GM23338 (cell line): ENCODE results near the gene NUSAP1. TPM values are rescaled to one million over a fixed set of nuclear protein-coding genes. Genes with fewer than 3 reads are reported as not detected.
A peak's percentile ranks its signal among the peaks of the same experiment; 100 is the strongest.

Source experiments
- ATAC-seq: fragments of 200-7000 bp; cut with Tn5 transposase; 3 replicates; pipeline ENCODE4 v1.9.1; 2020
- DNase-seq: peaks from one replicate; pipeline ENCODE4 v3.0.0-alpha.2; 2015; ENCODE audit warnings: low spot score
- H2AFZ ChIP-seq: fragments of 200-600 bp; sonication (generic); 2 replicates; pipeline ENCODE4 v1.8.0; 2016; ENCODE audit warnings: antibody characterized with exemption, mild to moderate bottlenecking, moderate library complexity
- H3F3A ChIP-seq: fragments of 200-600 bp; sonication (generic); replicated peaks from 2 replicates; pipeline ENCODE4 v1.8.0; 2017; ENCODE audit warnings: antibody characterized with exemption, mixed run types, low read depth
- H3K27ac ChIP-seq: fragments of 200-600 bp; sonication (generic); 2 replicates; pipeline ENCODE4 v1.6.1; 2016; ENCODE audit warnings: low read depth
- H3K27me3 ChIP-seq: fragments of 200-600 bp; sonication (generic); 2 replicates; pipeline ENCODE4 v1.8.0; 2016; ENCODE audit warnings: mild to moderate bottlenecking, mixed run types, moderate library complexity; ENCODE audit not compliant: insufficient read depth
- H3K36me3 ChIP-seq: fragments of 200-600 bp; sonication (generic); 2 replicates; pipeline ENCODE4 v1.8.0; 2016; ENCODE audit warnings: mild to moderate bottlenecking; ENCODE audit not compliant: insufficient read depth
- H3K4me1 ChIP-seq: fragments of 200-600 bp; sonication (generic); 2 replicates; pipeline ENCODE4 v1.8.0; 2016; ENCODE audit warnings: mild to moderate bottlenecking, moderate library complexity; ENCODE audit not compliant: insufficient read depth
- H3K4me2 ChIP-seq: fragments of 200-600 bp; sonication (generic); 2 replicates; pipeline ENCODE4 v1.7.1; 2017; ENCODE audit warnings: mixed run types
- H3K4me3 ChIP-seq: fragments of 200-600 bp; sonication (generic); 2 replicates; pipeline ENCODE4 v1.6.1; 2016; ENCODE audit warnings: mixed run types
- H3K79me2 ChIP-seq: fragments of 200-600 bp; sonication (generic); replicated peaks from 2 replicates; pipeline ENCODE4 v1.8.0; 2017; ENCODE audit warnings: mild to moderate bottlenecking; ENCODE audit not compliant: insufficient read depth
- H3K9me2 ChIP-seq: fragments of 200-600 bp; sonication (generic); 2 replicates; pipeline ENCODE4 v1.8.0; 2017; ENCODE audit not compliant: insufficient read depth
- H4K20me1 ChIP-seq: fragments of 200-600 bp; sonication (generic); replicated peaks from 2 replicates; pipeline ENCODE4 v1.8.0; 2017; ENCODE audit warnings: mild to moderate bottlenecking; ENCODE audit not compliant: insufficient read depth
- H3K27ac Mint-ChIP-seq: 2 replicates; pipeline ENCODE4 v1.8.0; 2020; ENCODE audit warnings: inconsistent platforms, mild to moderate bottlenecking, moderate library complexity, mixed read lengths
- H3K27me3 Mint-ChIP-seq: 3 replicates; pipeline ENCODE4 v1.8.0; 2022; ENCODE audit warnings: low read depth, mild to moderate bottlenecking, moderate library complexity, mixed read lengths, inconsistent platforms; ENCODE audit not compliant: insufficient read depth, poor library complexity
- H3K36me3 Mint-ChIP-seq: 3 replicates; pipeline ENCODE4 v1.8.0; 2021; ENCODE audit warnings: low read depth, mild to moderate bottlenecking, inconsistent platforms, moderate library complexity, mixed read lengths
- H3K4me1 Mint-ChIP-seq: 3 replicates; pipeline ENCODE4 v1.8.0; 2020; ENCODE audit warnings: mild to moderate bottlenecking, inconsistent platforms, mixed read lengths
- H3K4me3 Mint-ChIP-seq: 3 replicates; pipeline ENCODE4 v1.8.0; 2021; ENCODE audit warnings: moderate library complexity, mild to moderate bottlenecking, inconsistent platforms, mixed read lengths
- H3K9me3 Mint-ChIP-seq: 3 replicates; pipeline ENCODE4 v1.8.0; 2020; ENCODE audit warnings: moderate library complexity, mild to moderate bottlenecking, inconsistent platforms, mixed read lengths
- CREB1 ChIP-seq: fragments of 250-450 bp; sonication (Bioruptor Pico); IDR thresholded peaks from 2 replicates; pipeline ENCODE4 v1.5.0; 2020; ENCODE audit warnings: low read depth, mild to moderate bottlenecking, moderate library complexity
- EZH2 ChIP-seq: fragments of 200-600 bp; sonication (generic); IDR thresholded peaks from one replicate; pipeline ENCODE4 v1.8.0; 2017; ENCODE audit warnings: antibody characterized with exemption, mild to moderate bottlenecking, low read depth; ENCODE audit not compliant: unreplicated experiment
- EZH2phosphoT487 ChIP-seq: fragments of 200-600 bp; sonication (generic); IDR thresholded peaks from one replicate; pipeline ENCODE4 v1.8.1; 2018; ENCODE audit warnings: antibody characterized with exemption; ENCODE audit not compliant: unreplicated experiment
- NANOG ChIP-seq: IDR thresholded peaks from 2 replicates; pipeline ENCODE4 v1.6.1; 2016; ENCODE audit warnings: antibody characterized with exemption, borderline replicate concordance
- POLR2AphosphoS5 ChIP-seq: IDR thresholded peaks from 2 replicates; pipeline ENCODE4 v1.6.1; 2016; ENCODE audit warnings: antibody characterized with exemption, low read depth
- STAT1 ChIP-seq: IDR thresholded peaks from one replicate; pipeline ENCODE4 v1.6.1; 2016; ENCODE audit warnings: antibody characterized with exemption; ENCODE audit not compliant: unreplicated experiment
- polyA plus RNA-seq: library from polyadenylated mRNA; unstranded; fragments of >200 nt; fragmentation: Nextera tagmentation; extraction: Ambion mirVana; gene quantifications from 2 replicates; pipeline ENCODE4 v1.2.1, GENCODE V29; 2016
- total RNA-seq: library from RNA; depleted of rRNA; stranded (reverse); fragments of >200 nt; shearing (Covaris generic); gene quantifications from 2 replicates; pipeline ENCODE4 v1.2.3, GENCODE V29; 2014
- TF ChIP-seq, protein P1 (sequence below): IDR thresholded peaks from one replicate; pipeline ENCODE4 v1.6.1; 2018; ENCODE audit warnings: antibody characterized with exemption; ENCODE audit not compliant: unreplicated experiment
- TF ChIP-seq, protein P2 (sequence below), 2 experiments: fragments of 200-600 bp in 1 of 2; sonication (generic) in 1 of 2; conservative IDR thresholded peaks; 2 replicates each; pipeline versions ENCODE4 v1.5.1 to v1.6.1; 2016 to 2017; ENCODE audit warnings: antibody characterized with exemption in 2 of 2, low read depth in 2 of 2, mild to moderate bottlenecking in 2 of 2, moderate library complexity in 1 of 2

NUSAP1 gene
- total and polyA plus RNA-seq, 2 experiments from 2014 or later = 126 to 272 TPM

DNA sequence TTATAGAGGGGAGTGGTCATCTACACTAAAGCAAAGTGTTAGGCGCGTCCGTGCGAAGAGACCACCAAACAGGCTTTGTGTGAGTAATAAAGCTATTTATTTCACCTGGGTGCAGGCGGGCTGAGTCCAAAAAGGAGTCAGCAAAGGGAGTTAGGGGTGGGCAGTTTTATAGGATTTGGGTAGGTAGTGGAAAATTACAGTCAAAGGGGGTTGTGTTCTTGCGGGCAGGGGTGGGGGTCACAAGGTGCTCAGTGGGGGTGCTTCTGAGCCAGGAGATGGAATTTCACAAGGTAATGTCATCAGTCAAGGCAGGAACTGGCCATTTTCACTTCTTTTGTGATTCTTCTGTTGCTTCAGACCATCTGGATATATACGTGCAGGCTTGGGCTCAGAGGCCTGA lies 47.4 kb upstream of the NUSAP1 start:
- Histone ChIP-seq H4K20me1 (peaks cover 31% of the 10 kb centered on the region), H3K4me1 (peaks cover 9% of the 10 kb centered on the region; the same call in 1 of the 2 replicates), H3K4me2 (peak overlapping the region; percentile 91), H3K4me3 (peak overlapping the region; percentile 80), H2AFZ (no peak overlapping the region), H3K9me2 (no peaks in the 10 kb centered on the region), H3F3A (peaks cover 3% of the 10 kb centered on the region; the same call in 1 of the 2 replicates), H3K27ac (peak overlapping the region; percentile 73; the same call in 1 of the 2 replicates), H3K27me3 (no peaks in the 10 kb centered on the region), H3K36me3 (peaks cover 38% of the 10 kb centered on the region), H3K79me2 (peaks cover 53% of the 10 kb centered on the region)
- Mint-ChIP-seq H3K4me3 (peak overlapping the region; percentile 98), H3K36me3 (peaks cover 50% of the 10 kb centered on the region), H3K27me3 (peaks cover 14% of the 10 kb centered on the region), H3K27ac (peak overlapping the region; percentile 95), H3K9me3 (no peaks in the 10 kb centered on the region; the same call in 2 of the 3 replicates), H3K4me1 (peaks cover 29% of the 10 kb centered on the region)
- no peak for ATAC-seq
- TF ChIP-seq EZH2 = no peak
- no peak for TF ChIP-seq STAT1
- TF ChIP-seq CREB1 (CRISPR knock-in tag) = no peak
- 0 out of 2 replicates have a peak, but pooled peaks have one; percentile 20 for TF ChIP-seq POLR2AphosphoS5
- DNase-seq = peak; percentile 28

DNA sequence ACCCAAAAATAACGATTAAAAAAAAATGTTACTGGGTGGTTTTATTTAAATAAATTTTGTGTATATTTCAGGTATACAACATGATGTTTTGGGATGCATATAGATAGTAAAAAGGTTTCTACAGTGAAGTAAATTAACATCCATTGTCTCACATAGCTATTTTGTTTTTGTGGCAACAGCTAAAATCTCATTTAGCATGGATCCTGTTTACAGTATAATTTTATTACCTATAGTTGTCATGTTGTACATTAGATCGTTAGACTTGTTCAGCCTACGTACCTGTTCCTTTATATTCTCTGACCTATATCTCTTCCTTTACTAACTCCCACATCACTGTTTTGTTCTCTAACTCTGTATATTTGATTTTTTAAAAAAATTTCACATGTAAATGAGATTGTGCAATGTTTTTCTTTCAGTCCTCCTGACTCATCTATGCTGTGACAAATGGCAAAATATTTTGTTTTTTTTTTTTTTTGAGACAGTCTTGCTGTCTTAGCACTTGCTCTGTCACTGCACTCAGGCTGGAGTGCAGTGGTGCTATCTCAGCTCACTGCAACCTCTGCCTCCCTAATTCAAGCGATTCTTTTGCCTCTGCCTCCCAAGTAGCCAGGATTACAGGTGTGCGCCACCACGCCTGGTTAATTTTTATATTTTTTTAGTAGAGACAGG lies 45.9 kb upstream of the NUSAP1 start:
- Mint-ChIP-seq H3K27me3 (peaks cover 14% of the 10 kb centered on the region), H3K36me3 (peaks cover 63% of the 10 kb centered on the region), H3K4me1 (peaks cover 29% of the 10 kb centered on the region), H3K4me3 (no peak overlapping the region), H3K9me3 (no peaks in the 10 kb centered on the region; the same call in 2 of the 3 replicates), H3K27ac (no peak overlapping the region)
- Histone ChIP-seq H3K79me2 (peaks cover 64% of the 10 kb centered on the region), H2AFZ (no peak overlapping the region), H3K27me3 (no peaks in the 10 kb centered on the region), H3K4me1 (peaks cover 9% of the 10 kb centered on the region; the same call in 1 of the 2 replicates), H3K27ac (no peak overlapping the region), H4K20me1 (peaks cover 33% of the 10 kb centered on the region), H3K4me2 (no peak overlapping the region; the same call in 1 of the 2 replicates), H3K4me3 (no peak overlapping the region), H3K36me3 (peaks cover 38% of the 10 kb centered on the region), H3F3A (peaks cover 3% of the 10 kb centered on the region; the same call in 1 of the 2 replicates), H3K9me2 (no peaks in the 10 kb centered on the region)
- no peak for ATAC-seq
- TF ChIP-seq, protein P1, sequence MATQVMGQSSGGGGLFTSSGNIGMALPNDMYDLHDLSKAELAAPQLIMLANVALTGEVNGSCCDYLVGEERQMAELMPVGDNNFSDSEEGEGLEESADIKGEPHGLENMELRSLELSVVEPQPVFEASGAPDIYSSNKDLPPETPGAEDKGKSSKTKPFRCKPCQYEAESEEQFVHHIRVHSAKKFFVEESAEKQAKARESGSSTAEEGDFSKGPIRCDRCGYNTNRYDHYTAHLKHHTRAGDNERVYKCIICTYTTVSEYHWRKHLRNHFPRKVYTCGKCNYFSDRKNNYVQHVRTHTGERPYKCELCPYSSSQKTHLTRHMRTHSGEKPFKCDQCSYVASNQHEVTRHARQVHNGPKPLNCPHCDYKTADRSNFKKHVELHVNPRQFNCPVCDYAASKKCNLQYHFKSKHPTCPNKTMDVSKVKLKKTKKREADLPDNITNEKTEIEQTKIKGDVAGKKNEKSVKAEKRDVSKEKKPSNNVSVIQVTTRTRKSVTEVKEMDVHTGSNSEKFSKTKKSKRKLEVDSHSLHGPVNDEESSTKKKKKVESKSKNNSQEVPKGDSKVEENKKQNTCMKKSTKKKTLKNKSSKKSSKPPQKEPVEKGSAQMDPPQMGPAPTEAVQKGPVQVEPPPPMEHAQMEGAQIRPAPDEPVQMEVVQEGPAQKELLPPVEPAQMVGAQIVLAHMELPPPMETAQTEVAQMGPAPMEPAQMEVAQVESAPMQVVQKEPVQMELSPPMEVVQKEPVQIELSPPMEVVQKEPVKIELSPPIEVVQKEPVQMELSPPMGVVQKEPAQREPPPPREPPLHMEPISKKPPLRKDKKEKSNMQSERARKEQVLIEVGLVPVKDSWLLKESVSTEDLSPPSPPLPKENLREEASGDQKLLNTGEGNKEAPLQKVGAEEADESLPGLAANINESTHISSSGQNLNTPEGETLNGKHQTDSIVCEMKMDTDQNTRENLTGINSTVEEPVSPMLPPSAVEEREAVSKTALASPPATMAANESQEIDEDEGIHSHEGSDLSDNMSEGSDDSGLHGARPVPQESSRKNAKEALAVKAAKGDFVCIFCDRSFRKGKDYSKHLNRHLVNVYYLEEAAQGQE = no peak
- TF ChIP-seq STAT1 = no peak
- TF ChIP-seq NANOG = no peak
- TF ChIP-seq, protein P2, sequence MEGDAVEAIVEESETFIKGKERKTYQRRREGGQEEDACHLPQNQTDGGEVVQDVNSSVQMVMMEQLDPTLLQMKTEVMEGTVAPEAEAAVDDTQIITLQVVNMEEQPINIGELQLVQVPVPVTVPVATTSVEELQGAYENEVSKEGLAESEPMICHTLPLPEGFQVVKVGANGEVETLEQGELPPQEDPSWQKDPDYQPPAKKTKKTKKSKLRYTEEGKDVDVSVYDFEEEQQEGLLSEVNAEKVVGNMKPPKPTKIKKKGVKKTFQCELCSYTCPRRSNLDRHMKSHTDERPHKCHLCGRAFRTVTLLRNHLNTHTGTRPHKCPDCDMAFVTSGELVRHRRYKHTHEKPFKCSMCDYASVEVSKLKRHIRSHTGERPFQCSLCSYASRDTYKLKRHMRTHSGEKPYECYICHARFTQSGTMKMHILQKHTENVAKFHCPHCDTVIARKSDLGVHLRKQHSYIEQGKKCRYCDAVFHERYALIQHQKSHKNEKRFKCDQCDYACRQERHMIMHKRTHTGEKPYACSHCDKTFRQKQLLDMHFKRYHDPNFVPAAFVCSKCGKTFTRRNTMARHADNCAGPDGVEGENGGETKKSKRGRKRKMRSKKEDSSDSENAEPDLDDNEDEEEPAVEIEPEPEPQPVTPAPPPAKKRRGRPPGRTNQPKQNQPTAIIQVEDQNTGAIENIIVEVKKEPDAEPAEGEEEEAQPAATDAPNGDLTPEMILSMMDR (conservative IDR thresholded peaks at IDR 0.05; ENCODE audit: low read depth in 2 of 2) = no peak
- no peak for TF ChIP-seq EZH2phosphoT487
- DNase-seq = no peak
